K562 treated with DMSO at 1 percent for 4 hours (cell line): ENCODE data around the gene KIF26B. TPM values are rescaled to one million over a fixed set of nuclear protein-coding genes. Genes with fewer than 3 reads are reported as not detected.

Experiments
- total RNA-seq: library from RNA; unstranded; fragments of 300-600 nt; gene quantifications from 2 replicates; pipeline ENCODE4 v1.2.3, GENCODE V29; 2022; ENCODE audit not compliant: insufficient read depth

KIF26B gene
- 0.33 and 0.61 TPM in 2 replicates for total RNA-seq

DNA sequence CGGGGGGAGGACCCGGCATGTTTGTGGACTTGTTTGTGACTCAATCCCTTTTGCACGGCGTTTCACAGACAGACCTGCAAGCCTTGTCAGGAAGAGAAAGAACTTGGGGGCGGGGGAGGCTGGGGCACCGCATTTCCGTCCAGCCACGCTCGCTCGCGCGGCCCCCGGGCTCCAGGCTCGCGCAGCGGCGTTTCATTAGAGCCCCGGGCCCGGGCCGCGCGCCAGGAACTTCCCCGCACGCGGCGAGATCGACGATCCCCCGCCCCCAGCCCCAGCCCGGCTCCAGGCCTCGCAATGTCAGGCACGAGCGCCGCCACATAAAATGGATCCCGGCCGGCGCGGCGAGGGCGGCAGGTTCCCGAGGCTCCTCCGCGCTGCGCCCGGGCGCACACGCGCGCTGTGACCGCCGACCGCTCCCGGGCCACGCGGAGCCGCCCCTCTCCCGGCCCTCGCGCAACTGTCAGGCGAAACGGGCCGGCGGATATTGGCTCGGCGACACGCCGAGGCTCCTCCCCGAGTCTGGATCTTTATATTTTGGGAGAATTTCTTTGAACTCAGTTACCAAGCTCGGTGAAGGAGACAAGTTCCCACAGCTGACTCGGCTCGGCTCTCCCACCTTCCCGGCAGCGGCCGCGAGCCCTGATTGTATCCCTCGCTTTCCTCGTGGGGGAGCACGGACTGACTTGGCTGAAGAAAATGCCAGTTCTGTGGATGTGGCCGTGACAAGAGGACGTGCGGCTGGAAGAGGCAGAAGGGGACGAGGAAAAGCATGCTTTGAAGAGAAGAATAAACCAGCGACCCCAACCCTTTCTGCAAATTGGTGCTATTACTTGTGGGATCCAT, at the start of gene KIF26B:
Gene KIF26B, plus strand, starts transcription at position 557 of the 843 bp plus-strand sequence. CDS start 440 bp downstream, outside the sequence.

